ENCODE measurements around the gene CFAP46. TPM values are rescaled to one million over a fixed set of nuclear protein-coding genes. Genes with fewer than 3 reads are reported as not detected.

The CFAP46 gene
- total and polyA plus RNA-seq, 10 donors, result 0.03 to 1.1 (median 0.12) TPM; not detected in 2

DNA sequence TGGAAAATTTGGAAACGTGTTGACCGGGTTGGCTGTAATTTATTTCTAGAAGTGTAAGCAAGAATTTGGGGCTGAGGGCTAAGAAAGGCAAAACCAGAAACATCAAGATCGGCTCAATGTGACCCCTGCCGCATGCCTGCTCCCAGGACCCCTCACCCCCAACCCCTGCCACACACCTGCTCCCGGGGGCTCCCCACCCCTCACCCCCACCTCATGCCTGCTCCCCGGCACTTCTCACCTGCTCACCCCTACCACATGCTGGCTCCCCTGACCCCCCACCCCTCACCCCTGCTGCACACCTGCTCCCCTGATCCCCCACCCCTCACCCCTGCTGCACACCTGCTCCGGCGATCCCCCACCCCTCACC lies 19.0 kb upstream of the CFAP46 start:
- intact Hi-C loops (cut with DNase I; ENCODE audit: low total_unique reads), result no loop called here
- TF ChIP-seq POLR2A (IDR thresholded peaks at IDR 0.05), result no peak
- TF ChIP-seq, protein P1, sequence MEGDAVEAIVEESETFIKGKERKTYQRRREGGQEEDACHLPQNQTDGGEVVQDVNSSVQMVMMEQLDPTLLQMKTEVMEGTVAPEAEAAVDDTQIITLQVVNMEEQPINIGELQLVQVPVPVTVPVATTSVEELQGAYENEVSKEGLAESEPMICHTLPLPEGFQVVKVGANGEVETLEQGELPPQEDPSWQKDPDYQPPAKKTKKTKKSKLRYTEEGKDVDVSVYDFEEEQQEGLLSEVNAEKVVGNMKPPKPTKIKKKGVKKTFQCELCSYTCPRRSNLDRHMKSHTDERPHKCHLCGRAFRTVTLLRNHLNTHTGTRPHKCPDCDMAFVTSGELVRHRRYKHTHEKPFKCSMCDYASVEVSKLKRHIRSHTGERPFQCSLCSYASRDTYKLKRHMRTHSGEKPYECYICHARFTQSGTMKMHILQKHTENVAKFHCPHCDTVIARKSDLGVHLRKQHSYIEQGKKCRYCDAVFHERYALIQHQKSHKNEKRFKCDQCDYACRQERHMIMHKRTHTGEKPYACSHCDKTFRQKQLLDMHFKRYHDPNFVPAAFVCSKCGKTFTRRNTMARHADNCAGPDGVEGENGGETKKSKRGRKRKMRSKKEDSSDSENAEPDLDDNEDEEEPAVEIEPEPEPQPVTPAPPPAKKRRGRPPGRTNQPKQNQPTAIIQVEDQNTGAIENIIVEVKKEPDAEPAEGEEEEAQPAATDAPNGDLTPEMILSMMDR (IDR thresholded peaks at IDR 0.05 in 8 of 11, conservative IDR thresholded peaks at IDR 0.05 in 3 of 11), result no peak
- no peak for TF ChIP-seq POLR2AphosphoS5 (IDR thresholded peaks at IDR 0.05)
- Histone ChIP-seq H3K4me3 (peak overlapping the region in 1 of 8 donors; percentile 77), H3K9me3 (no peaks in the 10 kb centered on the region), H3K27ac (no peak overlapping the region), H3K27me3 (replicated peaks in 1 of 7) (peaks cover 0 to 57% (median 0%) of the 10 kb centered on the region in 7 donors), H3K4me1 (peaks cover 0 to 34% (median 13%) of the 10 kb centered on the region in 6 donors), H3K36me3 (no peaks in the 10 kb centered on the region)
- no peak for DNase-seq
- WGBS, 5 donors, result 76 to 96% (median 81%) methylated on average over 6 to 8 of the region's 8 CpGs

DNA sequence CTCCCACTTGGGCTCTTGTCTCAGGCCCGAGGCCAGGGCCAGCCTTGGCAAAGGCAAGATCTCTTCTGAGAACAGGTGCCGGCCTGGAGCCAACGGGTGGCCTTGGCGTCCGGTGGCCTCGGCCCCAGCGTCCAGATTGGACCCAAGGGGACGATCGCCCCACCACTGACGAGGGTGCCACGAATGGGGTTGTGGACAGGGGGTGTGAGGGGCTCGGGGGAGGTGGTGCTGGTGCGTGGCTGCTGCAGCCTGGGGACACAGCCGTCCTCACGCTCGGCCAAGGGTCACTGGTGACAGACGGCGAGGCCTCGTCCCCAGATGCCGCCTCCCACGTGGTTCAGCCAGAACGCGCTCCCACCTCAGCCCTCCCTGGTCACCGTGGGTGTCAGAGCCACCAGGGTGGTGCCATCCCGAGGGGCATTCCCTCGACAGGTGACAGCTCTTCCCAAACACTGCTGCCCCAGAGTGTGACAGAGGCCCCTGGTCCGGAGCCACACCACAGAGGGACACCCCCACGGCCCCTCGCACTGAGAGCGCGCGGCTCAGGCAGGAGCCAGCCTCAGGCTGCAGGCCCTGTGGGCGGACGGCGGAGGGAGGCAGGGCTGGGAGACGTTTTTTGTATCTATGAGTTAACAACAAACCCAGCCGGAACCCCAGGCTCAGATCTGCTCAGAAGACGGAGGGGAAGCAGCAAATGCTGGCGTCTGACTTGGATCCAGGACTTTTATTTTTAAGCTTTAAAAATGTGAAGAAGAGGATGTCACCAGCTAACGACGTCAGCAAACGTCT lies 18.5 kb upstream of the CFAP46 start:
- Histone ChIP-seq H3K27me3 (replicated peaks in 1 of 7) (peaks cover 0 to 57% (median 0%) of the 10 kb centered on the region in 7 donors), H3K4me3 (no peak overlapping the region), H3K9me3 (no peaks in the 10 kb centered on the region), H3K4me1 (peaks cover 0 to 34% (median 13%) of the 10 kb centered on the region in 6 donors), H3K27ac (no peak overlapping the region), H3K36me3 (no peaks in the 10 kb centered on the region)
- TF ChIP-seq POLR2AphosphoS5 (IDR thresholded peaks at IDR 0.05) (no peak), POLR2A (IDR thresholded peaks at IDR 0.05) (no peak)
- TF ChIP-seq, protein P1 (IDR thresholded peaks at IDR 0.05 in 8 of 11, conservative IDR thresholded peaks at IDR 0.05 in 3 of 11), result no peak
- intact Hi-C loops (cut with DNase I; ENCODE audit: low total_unique reads), result no loop called here
- peak; percentile 71 for DNase-seq
- 84 to 89% (median 87%) methylated on average over 22 to 42 of the region's 42 CpGs for WGBS, 5 donors

DNA sequence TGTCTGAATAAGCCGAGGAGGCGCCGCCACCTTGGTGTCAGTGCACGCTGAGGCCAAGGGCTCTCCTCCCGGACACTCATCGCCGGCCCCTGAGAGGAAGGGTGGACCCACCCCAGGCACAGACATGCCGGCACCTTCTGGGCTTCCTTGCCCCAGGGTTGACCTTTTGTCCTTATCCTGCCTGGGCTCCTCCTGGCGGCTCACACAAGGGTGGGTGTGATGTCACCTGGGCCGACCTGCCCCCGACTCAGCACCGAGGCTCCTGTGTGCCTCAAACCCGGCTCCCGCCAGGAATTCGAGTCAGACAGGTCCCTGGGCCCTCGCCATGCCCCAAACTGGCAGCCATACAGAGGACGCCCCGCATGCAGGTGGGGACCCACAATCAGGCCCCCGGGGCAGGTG lies 17.7 kb upstream of the CFAP46 start:
- Histone ChIP-seq H3K27me3 (replicated peaks in 1 of 7) (peaks cover 0 to 57% (median 0%) of the 10 kb centered on the region in 7 donors), H3K4me1 (peaks cover 0 to 34% (median 13%) of the 10 kb centered on the region in 6 donors), H3K4me3 (no peak overlapping the region), H3K9me3 (no peaks in the 10 kb centered on the region), H3K36me3 (no peaks in the 10 kb centered on the region), H3K27ac (no peak overlapping the region)
- WGBS, 5 donors, result 76 to 94% (median 82%) methylated on average over 9 to 19 of the region's 19 CpGs
- TF ChIP-seq POLR2AphosphoS5 (IDR thresholded peaks at IDR 0.05), result peak in 1 of 3 donors; percentile 34
- TF ChIP-seq, protein P1 (IDR thresholded peaks at IDR 0.05 in 8 of 11, conservative IDR thresholded peaks at IDR 0.05 in 3 of 11), result no peak
- no peak for TF ChIP-seq POLR2A (IDR thresholded peaks at IDR 0.05)
- intact Hi-C loops (cut with DNase I; ENCODE audit: low total_unique reads), result no loop called here
- DNase-seq, result peak; percentile 73

DNA sequence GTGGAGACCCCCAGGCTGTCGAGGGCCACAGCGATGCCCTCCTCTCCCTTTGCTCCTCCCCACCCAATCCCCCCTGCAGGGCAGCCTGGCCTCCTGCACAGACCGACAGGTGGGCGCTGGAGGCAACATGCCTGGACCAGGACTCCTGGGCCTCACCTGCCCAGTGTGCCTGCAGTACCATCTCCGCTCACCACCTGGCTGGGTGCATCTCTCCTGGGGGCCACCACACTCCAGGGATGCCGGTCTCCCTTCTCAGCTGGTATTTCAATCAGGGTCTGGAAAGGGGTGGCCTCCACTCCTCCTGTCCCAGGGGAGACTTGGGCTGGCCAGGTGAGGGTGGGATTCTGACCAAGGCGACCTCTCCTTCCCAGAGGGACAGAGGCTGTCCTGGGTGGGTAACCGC lies 17.2 kb upstream of the CFAP46 start:
- peak; percentile 71 for DNase-seq
- Histone ChIP-seq H3K4me3 (no peak overlapping the region), H3K27ac (no peak overlapping the region), H3K27me3 (replicated peaks in 1 of 7) (peaks cover 0 to 54% (median 0%) of the 10 kb centered on the region in 7 donors), H3K9me3 (no peaks in the 10 kb centered on the region), H3K4me1 (peaks cover 0 to 32% (median 13%) of the 10 kb centered on the region in 6 donors), H3K36me3 (no peaks in the 10 kb centered on the region)
- intact Hi-C loops (cut with DNase I; ENCODE audit: low total_unique reads), result no loop called here
- 80 to 98% (median 91%) methylated on average over 3 to 8 of the region's 8 CpGs for WGBS, 5 donors
- TF ChIP-seq POLR2AphosphoS5 (IDR thresholded peaks at IDR 0.05) (no peak), POLR2A (IDR thresholded peaks at IDR 0.05) (no peak)
- TF ChIP-seq, protein P1 (IDR thresholded peaks at IDR 0.05 in 8 of 11, conservative IDR thresholded peaks at IDR 0.05 in 3 of 11), result no peak

Measured in spleen (tissue), 11 donors.